ENCODE data around the gene LIPH.

Gene LIPH

GRCh38 chr3:185460719-185461350 lies 91.6 kb downstream of the LIPH start:
- Histone ChIP-seq H3K9me3 (no peaks in the 10 kb centered on the region), H3K36me3 (peaks cover 3% of the 10 kb centered on the region; the same call in 1 of the 2 replicates), H3K4me1 (no peaks in the 10 kb centered on the region), H3K4me3 (ENCODE audit: low read depth, low read length) (no peak overlapping the region), H3K27me3 (no peaks in the 10 kb centered on the region)
- no peak for DNase-seq
- peak; percentile 49 for TF ChIP-seq CTCF (IDR thresholded peaks at IDR 0.05; ENCODE audit: low read depth, low read length)

GRCh38 chr3:185460309-185460708 lies 92.1 kb downstream of the LIPH start:
- Histone ChIP-seq H3K36me3 (peaks cover 3% of the 10 kb centered on the region; the same call in 1 of the 2 replicates), H3K9me3 (no peaks in the 10 kb centered on the region), H3K4me3 (ENCODE audit: low read depth, low read length) (no peak overlapping the region), H3K4me1 (no peaks in the 10 kb centered on the region), H3K27me3 (no peaks in the 10 kb centered on the region)
- TF ChIP-seq CTCF (IDR thresholded peaks at IDR 0.05; ENCODE audit: low read depth, low read length): no peak
- DNase-seq: no peak

GRCh38 chr3:185457376-185457775 lies 95.0 kb downstream of the LIPH start:
- TF ChIP-seq CTCF (IDR thresholded peaks at IDR 0.05; ENCODE audit: low read depth, low read length): no peak
- Histone ChIP-seq H3K27me3 (no peaks in the 10 kb centered on the region), H3K4me3 (ENCODE audit: low read depth, low read length) (no peak overlapping the region), H3K4me1 (no peaks in the 10 kb centered on the region), H3K9me3 (no peaks in the 10 kb centered on the region), H3K36me3 (no peaks in the 10 kb centered on the region; the same call in 1 of the 2 replicates)
- no peak for DNase-seq

Data from BE2C (cell line).